ENCODE results near the gene BRMS1.

Gene BRMS1

GRCh38 chr11:66291303-66291705 is 53.6 kb downstream of the BRMS1 start:
- ATAC-seq (replicated peaks) (no peak), DNase-seq (no peak)
- H3K27ac Mint-ChIP-seq = no peak overlapping the region
- H3K9me3 Mint-ChIP-seq = no peaks in the 10 kb centered on the region
- H3K4me3 Mint-ChIP-seq = peak overlapping the region in 1 of 2 donors; percentile 89
- H3K36me3 Mint-ChIP-seq (ENCODE audit: insufficient read depth) = peaks cover 16% of the 10 kb centered on the region
- H3K4me1 Mint-ChIP-seq (ENCODE audit: low read depth in 2 of 2) = peaks cover 31 to 38% of the 10 kb centered on the region in 2 donors
- H3K27me3 Mint-ChIP-seq = peaks cover 16 to 32% of the 10 kb centered on the region in 2 donors

GRCh38 chr11:66290330-66290621 is 54.6 kb downstream of the BRMS1 start:
- no peaks in the 10 kb centered on the region for H3K9me3 Mint-ChIP-seq
- DNase-seq = no peak
- H3K27me3 Mint-ChIP-seq = peaks cover 16 to 27% of the 10 kb centered on the region in 2 donors
- peak overlapping the region; percentile 87 to 89 for H3K4me3 Mint-ChIP-seq
- peak overlapping the region in 1 of 2 donors; percentile 89 for H3K27ac Mint-ChIP-seq
- H3K4me1 Mint-ChIP-seq (ENCODE audit: low read depth in 2 of 2) = peaks cover 31 to 38% of the 10 kb centered on the region in 2 donors
- no peak for ATAC-seq (replicated peaks)
- H3K36me3 Mint-ChIP-seq (ENCODE audit: insufficient read depth) = peaks cover 17% of the 10 kb centered on the region

- DNase-seq (peak in 2 of 3 experiments; percentile 66), ATAC-seq (replicated peaks) (peak; percentile 48)
- H3K27me3 Mint-ChIP-seq = peaks cover 16 to 25% of the 10 kb centered on the region in 2 donors
- peak overlapping the region; percentile 87 to 89 for H3K4me3 Mint-ChIP-seq
- peak overlapping the region; percentile 89 to 93 for H3K27ac Mint-ChIP-seq
- peaks cover 19% of the 10 kb centered on the region for H3K36me3 Mint-ChIP-seq (ENCODE audit: insufficient read depth)
- peaks cover 31 to 38% of the 10 kb centered on the region in 2 donors for H3K4me1 Mint-ChIP-seq (ENCODE audit: low read depth in 2 of 2)
- H3K9me3 Mint-ChIP-seq = no peaks in the 10 kb centered on the region
These were observed 55.2 kb downstream of the BRMS1 start for GRCh38 chr11:66289548-66290329.

- Mint-ChIP-seq H3K9me3 (no peaks in the 10 kb centered on the region), H3K4me3 (peak within 1 kb of the TSS; percentile 87 to 89), H3K27ac (peak within 1 kb of the TSS; percentile 89 to 93), H3K36me3 (ENCODE audit: insufficient read depth) (peaks cover 27% of the 10 kb centered on the region), H3K27me3 (peaks cover 16 to 18% of the 10 kb centered on the region in 2 donors), H3K4me1 (ENCODE audit: low read depth in 2 of 2) (peaks cover 31 to 40% of the 10 kb centered on the region in 2 donors)
- DNase-seq = peak; percentile 96 to 98 (median 97)
- peak; percentile 88 for ATAC-seq (replicated peaks)
These were observed 56.0 kb downstream of the BRMS1 start, which contains the start of gene YIF1A for GRCh38 chr11:66288671-66289547. Gene YIF1A (minus strand): TSS chr11:66289143. CDS start chr11:66288985, 158 bp downstream.

GRCh38 chr11:66287889-66288670 is 56.8 kb downstream of the BRMS1 start:
- peak overlapping the region; percentile 87 to 89 for H3K4me3 Mint-ChIP-seq
- peak overlapping the region; percentile 89 to 93 for H3K27ac Mint-ChIP-seq
- DNase-seq (no peak), ATAC-seq (replicated peaks) (no peak)
- H3K9me3 Mint-ChIP-seq = no peaks in the 10 kb centered on the region
- H3K4me1 Mint-ChIP-seq (ENCODE audit: low read depth in 2 of 2) = peaks cover 34 to 39% of the 10 kb centered on the region in 2 donors
- H3K27me3 Mint-ChIP-seq = peaks cover 9 to 10% of the 10 kb centered on the region in 2 donors
- H3K36me3 Mint-ChIP-seq (ENCODE audit: insufficient read depth) = peaks cover 30% of the 10 kb centered on the region
